Measurements from ENCODE around the gene PYM1.
A peak's percentile ranks its signal among the peaks of the same experiment; 100 is the strongest.

Gene PYM1

DNA sequence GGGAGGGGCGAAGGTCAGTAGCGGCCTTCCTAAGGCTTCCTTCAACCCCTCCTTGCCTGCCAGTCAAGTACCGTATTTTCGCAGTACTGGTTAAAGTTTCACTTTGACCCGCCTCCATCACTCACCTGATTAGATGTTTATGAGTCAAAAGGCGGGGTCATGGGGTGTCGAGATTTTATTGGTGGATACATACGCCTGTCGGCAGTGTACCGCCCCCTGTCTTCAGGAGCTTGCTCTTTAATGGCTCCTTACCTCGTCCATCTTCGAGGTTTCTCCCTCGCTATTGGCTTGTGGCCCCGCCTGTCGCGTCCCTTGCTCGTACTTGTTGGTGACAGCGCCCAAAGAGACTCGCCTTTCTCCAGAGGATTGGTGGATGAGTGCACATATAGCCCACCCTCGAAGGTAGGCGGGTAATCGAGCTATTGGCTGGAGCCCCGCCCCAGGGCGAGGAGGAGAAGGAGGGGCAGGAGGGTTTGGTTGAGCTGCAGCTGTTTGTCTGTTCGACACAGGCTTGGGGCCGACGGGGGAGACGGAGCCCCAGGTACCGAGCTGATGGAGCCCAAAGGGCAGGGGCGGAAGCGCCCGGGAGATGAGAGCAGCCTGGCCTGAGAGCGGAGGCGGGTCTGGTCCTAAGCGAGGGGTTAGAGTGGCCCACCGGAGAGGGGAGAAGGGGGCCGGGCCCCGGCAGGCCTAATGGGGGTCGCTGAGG is 46.1 kb upstream of the PYM1 start, which contains the start of gene RAB5B (continued):
- no peak; the same call in 1 of the 2 replicates for TF ChIP-seq GLI4 (tag by site-specific recombination; IDR thresholded peaks at IDR 0.05)
- 0 out of 2 replicates have a peak, but pooled peaks have one; percentile 46 for TF ChIP-seq BCL11A (tag by site-specific recombination; IDR thresholded peaks at IDR 0.05; ENCODE audit: low read depth)
- TF ChIP-seq PRDM4 (tag by site-specific recombination; IDR thresholded peaks at IDR 0.05): 0 out of 2 replicates have a peak, but pooled peaks have one; percentile 31
- TF ChIP-seq ZNF266 (tag by site-specific recombination; IDR thresholded peaks at IDR 0.05; ENCODE audit: low read depth): no peak
- TF ChIP-seq, protein P1, sequence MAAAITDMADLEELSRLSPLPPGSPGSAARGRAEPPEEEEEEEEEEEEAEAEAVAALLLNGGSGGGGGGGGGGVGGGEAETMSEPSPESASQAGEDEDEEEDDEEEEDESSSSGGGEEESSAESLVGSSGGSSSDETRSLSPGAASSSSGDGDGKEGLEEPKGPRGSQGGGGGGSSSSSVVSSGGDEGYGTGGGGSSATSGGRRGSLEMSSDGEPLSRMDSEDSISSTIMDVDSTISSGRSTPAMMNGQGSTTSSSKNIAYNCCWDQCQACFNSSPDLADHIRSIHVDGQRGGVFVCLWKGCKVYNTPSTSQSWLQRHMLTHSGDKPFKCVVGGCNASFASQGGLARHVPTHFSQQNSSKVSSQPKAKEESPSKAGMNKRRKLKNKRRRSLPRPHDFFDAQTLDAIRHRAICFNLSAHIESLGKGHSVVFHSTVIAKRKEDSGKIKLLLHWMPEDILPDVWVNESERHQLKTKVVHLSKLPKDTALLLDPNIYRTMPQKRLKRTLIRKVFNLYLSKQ (tag by site-specific recombination; IDR thresholded peaks at IDR 0.05; ENCODE audit: borderline replicate concordance): no peak
- 0 out of 2 replicates have a peak, but pooled peaks have one; percentile 25 for TF ChIP-seq ZNF660 (tag by site-specific recombination; IDR thresholded peaks at IDR 0.05)
- TF ChIP-seq ZNF23 (tag by site-specific recombination; IDR thresholded peaks at IDR 0.05; ENCODE audit: borderline replicate concordance): no peak
- no peak for TF ChIP-seq MYNN (tag by site-specific recombination; IDR thresholded peaks at IDR 0.05; ENCODE audit: borderline replicate concordance)
- no peak for TF ChIP-seq ATF2 (tag by site-specific recombination; IDR thresholded peaks at IDR 0.05; ENCODE audit: low read depth)
- no peak for TF ChIP-seq SALL2 (tag by site-specific recombination; IDR thresholded peaks at IDR 0.05; ENCODE audit: borderline replicate concordance)
- TF ChIP-seq, protein P2, sequence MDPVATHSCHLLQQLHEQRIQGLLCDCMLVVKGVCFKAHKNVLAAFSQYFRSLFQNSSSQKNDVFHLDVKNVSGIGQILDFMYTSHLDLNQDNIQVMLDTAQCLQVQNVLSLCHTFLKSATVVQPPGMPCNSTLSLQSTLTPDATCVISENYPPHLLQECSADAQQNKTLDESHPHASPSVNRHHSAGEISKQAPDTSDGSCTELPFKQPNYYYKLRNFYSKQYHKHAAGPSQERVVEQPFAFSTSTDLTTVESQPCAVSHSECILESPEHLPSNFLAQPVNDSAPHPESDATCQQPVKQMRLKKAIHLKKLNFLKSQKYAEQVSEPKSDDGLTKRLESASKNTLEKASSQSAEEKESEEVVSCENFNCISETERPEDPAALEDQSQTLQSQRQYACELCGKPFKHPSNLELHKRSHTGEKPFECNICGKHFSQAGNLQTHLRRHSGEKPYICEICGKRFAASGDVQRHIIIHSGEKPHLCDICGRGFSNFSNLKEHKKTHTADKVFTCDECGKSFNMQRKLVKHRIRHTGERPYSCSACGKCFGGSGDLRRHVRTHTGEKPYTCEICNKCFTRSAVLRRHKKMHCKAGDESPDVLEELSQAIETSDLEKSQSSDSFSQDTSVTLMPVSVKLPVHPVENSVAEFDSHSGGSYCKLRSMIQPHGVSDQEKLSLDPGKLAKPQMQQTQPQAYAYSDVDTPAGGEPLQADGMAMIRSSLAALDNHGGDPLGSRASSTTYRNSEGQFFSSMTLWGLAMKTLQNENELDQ (tag by site-specific recombination; IDR thresholded peaks at IDR 0.05; ENCODE audit: low read depth): no peak
- TF ChIP-seq SCRT1 (tag by site-specific recombination; IDR thresholded peaks at IDR 0.05; ENCODE audit: borderline replicate concordance): peak; percentile 96
- TF ChIP-seq, protein P3, sequence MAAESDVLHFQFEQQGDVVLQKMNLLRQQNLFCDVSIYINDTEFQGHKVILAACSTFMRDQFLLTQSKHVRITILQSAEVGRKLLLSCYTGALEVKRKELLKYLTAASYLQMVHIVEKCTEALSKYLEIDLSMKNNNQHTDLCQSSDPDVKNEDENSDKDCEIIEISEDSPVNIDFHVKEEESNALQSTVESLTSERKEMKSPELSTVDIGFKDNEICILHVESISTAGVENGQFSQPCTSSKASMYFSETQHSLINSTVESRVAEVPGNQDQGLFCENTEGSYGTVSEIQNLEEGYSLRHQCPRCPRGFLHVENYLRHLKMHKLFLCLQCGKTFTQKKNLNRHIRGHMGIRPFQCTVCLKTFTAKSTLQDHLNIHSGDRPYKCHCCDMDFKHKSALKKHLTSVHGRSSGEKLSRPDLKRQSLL (tag by site-specific recombination; IDR thresholded peaks at IDR 0.05): peak; percentile 55; the same call in 1 of the 2 replicates
- TF ChIP-seq ZNF621 (tag by site-specific recombination; IDR thresholded peaks at IDR 0.05): no peak
- TF ChIP-seq ZNF211 (tag by site-specific recombination; IDR thresholded peaks at IDR 0.05; ENCODE audit: low read depth): no peak
- no peak for TF ChIP-seq ZNF654 (tag by site-specific recombination; IDR thresholded peaks at IDR 0.05; ENCODE audit: low read depth)
- TF ChIP-seq ZNF248 (tag by site-specific recombination; IDR thresholded peaks at IDR 0.05): no peak
- TF ChIP-seq MZF1 (tag by site-specific recombination; IDR thresholded peaks at IDR 0.05; ENCODE audit: borderline replicate concordance): no peak
- TF ChIP-seq, protein P4, sequence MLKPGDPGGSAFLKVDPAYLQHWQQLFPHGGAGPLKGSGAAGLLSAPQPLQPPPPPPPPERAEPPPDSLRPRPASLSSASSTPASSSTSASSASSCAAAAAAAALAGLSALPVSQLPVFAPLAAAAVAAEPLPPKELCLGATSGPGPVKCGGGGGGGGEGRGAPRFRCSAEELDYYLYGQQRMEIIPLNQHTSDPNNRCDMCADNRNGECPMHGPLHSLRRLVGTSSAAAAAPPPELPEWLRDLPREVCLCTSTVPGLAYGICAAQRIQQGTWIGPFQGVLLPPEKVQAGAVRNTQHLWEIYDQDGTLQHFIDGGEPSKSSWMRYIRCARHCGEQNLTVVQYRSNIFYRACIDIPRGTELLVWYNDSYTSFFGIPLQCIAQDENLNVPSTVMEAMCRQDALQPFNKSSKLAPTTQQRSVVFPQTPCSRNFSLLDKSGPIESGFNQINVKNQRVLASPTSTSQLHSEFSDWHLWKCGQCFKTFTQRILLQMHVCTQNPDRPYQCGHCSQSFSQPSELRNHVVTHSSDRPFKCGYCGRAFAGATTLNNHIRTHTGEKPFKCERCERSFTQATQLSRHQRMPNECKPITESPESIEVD (tag by site-specific recombination; IDR thresholded peaks at IDR 0.05): no peak
- TF ChIP-seq SP2 (tag by site-specific recombination; IDR thresholded peaks at IDR 0.05): peak; percentile 99
- TF ChIP-seq ZNF354C (tag by site-specific recombination; IDR thresholded peaks at IDR 0.05; ENCODE audit: borderline replicate concordance, low read depth): no peak
- TF ChIP-seq ZNF184 (tag by site-specific recombination; IDR thresholded peaks at IDR 0.05): 0 out of 2 replicates have a peak, but pooled peaks have one; percentile 16
- peak; percentile 74; the same call in 1 of the 2 replicates for TF ChIP-seq ZNF610 (tag by site-specific recombination; IDR thresholded peaks at IDR 0.05; ENCODE audit: borderline replicate concordance)
- TF ChIP-seq ZNF658 (tag by site-specific recombination; IDR thresholded peaks at IDR 0.05): no peak
- TF ChIP-seq HOXA7 (CRISPR knock-in tag; IDR thresholded peaks at IDR 0.05; ENCODE audit: borderline replicate concordance): no peak
- TF ChIP-seq ZNF600 (tag by site-specific recombination; IDR thresholded peaks at IDR 0.05): no peak
- no peak for TF ChIP-seq TCF7L2 (IDR thresholded peaks at IDR 0.05; ENCODE audit: borderline replicate concordance, low read depth, low read length)
- no peak for TF ChIP-seq FEZF1 (tag by site-specific recombination; IDR thresholded peaks at IDR 0.05)
- no peak for TF ChIP-seq ZFP3 (tag by site-specific recombination; IDR thresholded peaks at IDR 0.05; ENCODE audit: low read depth)
